Right lobe of liver (tissue), 4 donors: ENCODE measurements around the gene WDPCP.

Source experiments
- CTCF ChIP-seq, 4 donors: fragments of 200-600 bp in 3 of 4; fragments of 450-650 bp in 1 of 4; IDR thresholded peaks; one replicate each; pipeline versions ENCODE4 v1.5.1 to v1.8.0; 2016 to 2022; ENCODE audit warnings: antibody characterized with exemption in 4 of 4, mild to moderate bottlenecking in 2 of 4
- POLR2A ChIP-seq: fragments of 450-650 bp; IDR thresholded peaks from one replicate; pipeline ENCODE4 v1.6.1; 2017; ENCODE audit warnings: antibody characterized with exemption, mild to moderate bottlenecking
- donor health status: DM: no; HTN: no; CAD: no.
- donor health status: DM: no; HTN: no; CAD: no.
- donor health status: DM: no; HTN: yes; CAD: no.

DNA sequence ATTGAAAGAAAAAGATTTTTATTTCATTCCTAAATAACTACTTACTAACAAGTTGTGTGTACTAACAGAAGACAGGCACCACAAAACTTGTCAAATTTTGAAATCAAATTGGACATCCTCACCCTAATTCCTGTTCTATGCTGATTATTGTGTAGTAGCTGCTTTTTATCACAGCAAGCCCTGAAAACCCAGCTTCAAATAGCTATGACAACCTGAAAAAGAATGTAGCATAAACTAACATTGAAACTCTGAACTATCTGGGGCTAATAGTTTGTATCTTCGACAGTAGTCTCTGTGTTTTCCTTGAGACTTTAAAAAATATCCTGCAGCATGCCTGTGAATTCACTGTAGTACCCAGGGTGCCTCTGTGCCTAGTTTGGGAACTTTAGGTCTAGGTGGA lies 122.6 kb downstream of the WDPCP start:
- TF ChIP-seq CTCF (IDR thresholded peaks at IDR 0.05) = no peak
- no peak for TF ChIP-seq POLR2A
